ENCODE measurements around the gene BOC. TPM values are rescaled to one million over a fixed set of nuclear protein-coding genes. Genes with fewer than 3 reads are reported as not detected.

The BOC gene
- total and polyA plus RNA-seq, 2 of the 8 experiments (the other 6 are each of a cell fraction or from before 2014, with no cell fraction given) = 6.9 to 9.3 TPM

GRCh38 chr3:113269661-113270060 lies 58.3 kb downstream of the BOC start:
- no peak overlapping the region for H3K4me3 ChIP-seq (ENCODE audit: extremely low read depth in 1 of 4, insufficient read depth in 2 of 4, low read depth in 3 of 4, low read length in 4 of 4)
- H3K27ac ChIP-seq (ENCODE audit: low read depth, low read length) = no peak overlapping the region
- no peak overlapping the region for H3K18ac ChIP-seq (ENCODE audit: extremely low read depth, low read length)
- no peaks in the 10 kb centered on the region for H3K79me1 ChIP-seq (ENCODE audit: low read depth, low read length)
- WGBS, 2 experiments (ENCODE audit: extremely low coverage in 1 of 2, insufficient coverage in 1 of 2, insufficient read length in 1 of 2, insufficient replicate concordance in 2 of 2, low coverage in 1 of 2, low lambda C conversion rate in 2 of 2, missing lambda C conversion rate in 1 of 2) = 91% methylated on average over 3 of the region's 3 CpGs; no CpG with 5 or more reads in 1 of the 2 experiments
- H3K27me3 ChIP-seq (replicated peaks in 1 of 4; ENCODE audit: control insufficient read depth in 3 of 4, extremely low read depth in 1 of 4, insufficient read depth in 3 of 4, low read length in 3 of 4) = 0 out of 7 replicates have a peak, but pooled peaks cover 0 to 1% (median 0%) of the 10 kb centered on the region in 4 experiments
- no peak overlapping the region for H2BK12ac ChIP-seq (ENCODE audit: low read depth, low read length)
- no peak overlapping the region for H2AK5ac ChIP-seq (ENCODE audit: low read depth, low read length)
- no peaks in the 10 kb centered on the region for H4K20me1 ChIP-seq (replicated peaks in 1 of 2; ENCODE audit: control insufficient read depth in 1 of 2, insufficient read depth in 2 of 2, low read length in 2 of 2)
- H2BK5ac ChIP-seq (ENCODE audit: low read depth, low read length) = no peak overlapping the region
- no peak overlapping the region for H4K8ac ChIP-seq (ENCODE audit: extremely low read depth, insufficient read depth, low read length)
- H3K4ac ChIP-seq (replicated peaks; ENCODE audit: insufficient read length, low read depth, low read length) = no peak overlapping the region
- no peak overlapping the region for H3K56ac ChIP-seq (replicated peaks; ENCODE audit: insufficient read length, low read depth, low read length)
- FAIRE-seq = no peak
- no peaks in the 10 kb centered on the region for H3K9me3 ChIP-seq (ENCODE audit: insufficient read depth in 2 of 2, low read depth in 1 of 2, low read length in 1 of 2)
- H3K79me2 ChIP-seq (ENCODE audit: control insufficient read depth in 1 of 2, insufficient read depth in 2 of 2, low read length in 2 of 2) = no peaks in the 10 kb centered on the region
- POLR2A ChIA-PET (ENCODE audit: partially characterized antibody) = no interaction called here
- no peak overlapping the region for H2BK120ac ChIP-seq (replicated peaks; ENCODE audit: low read depth, low read length)
- H4K91ac ChIP-seq (replicated peaks; ENCODE audit: insufficient read length, low read length) = no peak overlapping the region
- H3K36me3 ChIP-seq (ENCODE audit: control insufficient read depth in 2 of 4, insufficient read depth in 4 of 4, low read length in 3 of 4) = no peaks in the 10 kb centered on the region; a peak in 2 of 8 replicates
- no peaks in the 10 kb centered on the region for H3K23me2 ChIP-seq (ENCODE audit: low read depth, low read length)
- H3K9ac ChIP-seq (replicated peaks in 1 of 4; ENCODE audit: extremely low read depth in 1 of 4, low read depth in 3 of 4, low read length in 3 of 4) = no peak overlapping the region
- H4K5ac ChIP-seq (ENCODE audit: insufficient read length, low read depth, low read length) = no peak overlapping the region
- H3K4me1 ChIP-seq (replicated peaks in 1 of 4; ENCODE audit: control insufficient read depth in 3 of 4, insufficient read depth in 4 of 4, low read length in 3 of 4) = peaks cover 5 to 15% (median 11%) of the 10 kb centered on the region in 4 experiments
- no peak for DNase-seq (ENCODE audit: low read depth in 1 of 2, low spot score in 2 of 2)
- no peak overlapping the region for H3K23ac ChIP-seq (ENCODE audit: insufficient read length)
- no peak overlapping the region for H2BK20ac ChIP-seq (ENCODE audit: low read length)
- no peak overlapping the region for H2BK15ac ChIP-seq (ENCODE audit: low read length)
- CTCF ChIA-PET (ENCODE audit: partially characterized antibody) = interaction anchor here (0.9 to 5.3 kb wide), 7 partner anchors 10 to 152 kb away, joined by 3 to 37 read pairs (median 5); no protein-coding TSS in a partner anchor
- no peak overlapping the region for H2AFZ ChIP-seq (ENCODE audit: low read length)
- no peak overlapping the region for H3K4me2 ChIP-seq (ENCODE audit: insufficient read depth in 1 of 2, low read depth in 2 of 2, low read length in 2 of 2)
- no peak overlapping the region for H3K14ac ChIP-seq (ENCODE audit: insufficient read length)
- TF ChIP-seq MAFK (IDR thresholded peaks at IDR 0.05; ENCODE audit: low read depth, low read length) (no peak), BCL11A (IDR thresholded peaks at IDR 0.05; ENCODE audit: low read depth in 2 of 2, low read length in 2 of 2) (no peak), CTCF (IDR thresholded peaks at IDR 0.05; ENCODE audit: control extremely low read depth in 1 of 3, insufficient read depth in 1 of 3, low read depth in 1 of 3, low read length in 3 of 3) (no peak), CBX5 (IDR thresholded peaks at IDR 0.05; ENCODE audit: low read depth, low read length) (no peak), GABPA (IDR thresholded peaks at IDR 0.05; ENCODE audit: borderline replicate concordance, insufficient read depth, low read length) (no peak), GTF2F1 (IDR thresholded peaks at IDR 0.05; ENCODE audit: borderline replicate concordance, low read depth, low read length) (no peak), CHD2 (IDR thresholded peaks at IDR 0.05; ENCODE audit: low read length) (no peak)
